ENCODE results near the gene C3orf38. TPM values are rescaled to one million over a fixed set of nuclear protein-coding genes. Genes with fewer than 3 reads are reported as not detected.

The C3orf38 gene
- total RNA-seq, 6 experiments from 2014 or later = 23.0 to 28.9 (median 26.4) TPM

- Mint-ChIP-seq H3K36me3 (ENCODE audit: low read depth) (peaks cover 16% of the 10 kb centered on the region), H3K4me1 (ENCODE audit: low read depth) (peaks cover 22% of the 10 kb centered on the region), H3K27me3 (ENCODE audit: insufficient read depth) (no peaks in the 10 kb centered on the region; the same call in 1 of the 2 replicates), H3K27ac (no peak overlapping the region), H3K9me3 (no peaks in the 10 kb centered on the region), H3K4me3 (no peak overlapping the region)
- no peak for DNase-seq
- no peak for TF ChIP-seq CTCF (IDR thresholded peaks at IDR 0.05)
Observed at GRCh38 chr3:88152841-88153240, 3.1 kb downstream of the C3orf38 start.

GRCh38 chr3:88166419-88166971 is 16.7 kb downstream of the C3orf38 start:
- TF ChIP-seq CTCF (IDR thresholded peaks at IDR 0.05) = no peak
- no peak overlapping the region for H3K4me3 Mint-ChIP-seq
- no peaks in the 10 kb centered on the region for H3K9me3 Mint-ChIP-seq
- H3K4me1 Mint-ChIP-seq (ENCODE audit: low read depth) = peaks cover 13% of the 10 kb centered on the region
- no peaks in the 10 kb centered on the region for H3K36me3 Mint-ChIP-seq (ENCODE audit: low read depth)
- H3K27ac Mint-ChIP-seq = no peak overlapping the region
- DNase-seq = no peak
- H3K27me3 Mint-ChIP-seq (ENCODE audit: insufficient read depth) = peaks cover 3% of the 10 kb centered on the region; the same call in 1 of the 2 replicates

- H3K9me3 Mint-ChIP-seq = no peaks in the 10 kb centered on the region
- H3K27me3 Mint-ChIP-seq (ENCODE audit: insufficient read depth) = peaks cover 3% of the 10 kb centered on the region; the same call in 1 of the 2 replicates
- no peak overlapping the region for H3K4me3 Mint-ChIP-seq
- DNase-seq = no peak
- no peak overlapping the region for H3K27ac Mint-ChIP-seq
- TF ChIP-seq CTCF (IDR thresholded peaks at IDR 0.05) = no peak
- H3K4me1 Mint-ChIP-seq (ENCODE audit: low read depth) = peaks cover 13% of the 10 kb centered on the region
- H3K36me3 Mint-ChIP-seq (ENCODE audit: low read depth) = no peaks in the 10 kb centered on the region
Observed at GRCh38 chr3:88167173-88167572, 17.4 kb downstream of the C3orf38 start.

GRCh38 chr3:88167704-88168103 is 17.9 kb downstream of the C3orf38 start:
- peaks cover 13% of the 10 kb centered on the region for H3K4me1 Mint-ChIP-seq (ENCODE audit: low read depth)
- DNase-seq = no peak
- no peak for TF ChIP-seq CTCF (IDR thresholded peaks at IDR 0.05)
- H3K36me3 Mint-ChIP-seq (ENCODE audit: low read depth) = no peaks in the 10 kb centered on the region
- H3K4me3 Mint-ChIP-seq = no peak overlapping the region
- H3K27ac Mint-ChIP-seq = no peak overlapping the region
- H3K27me3 Mint-ChIP-seq (ENCODE audit: insufficient read depth) = peaks cover 3% of the 10 kb centered on the region; the same call in 1 of the 2 replicates
- H3K9me3 Mint-ChIP-seq = no peaks in the 10 kb centered on the region

- Mint-ChIP-seq H3K4me3 (no peak overlapping the region), H3K27ac (no peak overlapping the region), H3K4me1 (ENCODE audit: low read depth) (peaks cover 13% of the 10 kb centered on the region), H3K36me3 (ENCODE audit: low read depth) (no peaks in the 10 kb centered on the region), H3K9me3 (no peaks in the 10 kb centered on the region), H3K27me3 (ENCODE audit: insufficient read depth) (peaks cover 3% of the 10 kb centered on the region; the same call in 1 of the 2 replicates)
- DNase-seq = no peak
- TF ChIP-seq CTCF (IDR thresholded peaks at IDR 0.05) = no peak
Observed at GRCh38 chr3:88168171-88168570, 18.4 kb downstream of the C3orf38 start.
